Kidney (tissue), 14 donors: ENCODE results near the gene NSMF. TPM values are rescaled to one million over a fixed set of nuclear protein-coding genes. Genes with fewer than 3 reads are reported as not detected.

Experiments
- DNase-seq, 5 donors: peaks; one replicate each; pipeline ENCODE4 v3.0.0-alpha.2; 2013 to 2020
- FAIRE-seq: peaks from 2 replicates; lab custom pipeline; 2012; peaks lifted over from hg19 to GRCh38; lab: Jason Lieb, UNC
- H3K27ac ChIP-seq, 2 donors: one replicate each; pipeline ENCODE4 v1.7.0; 2013; ENCODE audit warnings: low read depth in 2 of 2, low read length in 2 of 2, inconsistent platforms in 1 of 2
- H3K27me3 ChIP-seq: one replicate; pipeline ENCODE4 v1.7.1; 2013; ENCODE audit warnings: low read length, inconsistent platforms; ENCODE audit not compliant: control insufficient read depth, insufficient read depth
- H3K36me3 ChIP-seq, 3 donors: one replicate each; pipeline versions ENCODE4 v1.7.0 to v1.7.1; 2013; ENCODE audit warnings: low read length in 3 of 3, control low read depth in 1 of 3, inconsistent platforms in 1 of 3; ENCODE audit not compliant: insufficient read depth in 3 of 3, control insufficient read depth in 2 of 3
- H3K4me1 ChIP-seq, 3 donors: one replicate each; pipeline versions ENCODE4 v1.7.0 to v1.7.1; 2013; ENCODE audit warnings: low read length in 3 of 3, inconsistent platforms in 1 of 3, low read depth in 1 of 3; ENCODE audit not compliant: control insufficient read depth in 2 of 3, insufficient read depth in 2 of 3
- H3K4me3 ChIP-seq, 3 donors: one replicate each; pipeline versions ENCODE4 v1.7.0 to v1.8.1; 2013; ENCODE audit warnings: low read length in 3 of 3, control low read depth in 1 of 3, inconsistent platforms in 1 of 3
- H3K9ac ChIP-seq, 3 donors: one replicate each; pipeline versions ENCODE4 v1.7.0 to v1.7.1; 2013; ENCODE audit warnings: low read length in 3 of 3, control low read depth in 1 of 3, inconsistent platforms in 1 of 3
- H3K9me3 ChIP-seq, 3 donors: one replicate each; pipeline versions ENCODE4 v1.7.0 to v1.7.1; 2013; ENCODE audit warnings: low read length in 3 of 3, control low read depth in 1 of 3, inconsistent platforms in 1 of 3; ENCODE audit not compliant: control insufficient read depth in 2 of 3, insufficient read depth in 1 of 3
- intact Hi-C: fragments of 100-400 bp; cut with DNase I; formaldehyde crosslinking; loops from one replicate; pipeline ENCODE4 v1.11.1; 2022
- polyA plus RNA-seq: library from polyadenylated mRNA; stranded (reverse); fragments of 350-450 nt; fragmentation: Illumina TruSeq; extraction: RNeasy Lipid Tissue Mini Kit (QIAGEN cat#74804); gene quantifications from one replicate; pipeline ENCODE4 v1.2.3, GENCODE V29; 2014; ENCODE audit warnings: low read depth, low replicate concordance; ENCODE audit not compliant: insufficient read depth
- total RNA-seq: library from RNA; stranded (reverse); fragmentation: NEBNext Ultra II Directional; extraction: Animal tissue kit (Norgen Biotek cat#: 25700); gene quantifications from one replicate; pipeline ENCODE4 v1.2.1, GENCODE V29; 2021
- TF ChIP-seq, protein P1 (sequence below): IDR thresholded peaks from 3 replicates; pipeline ENCODE4 v1.5.1; 2012; ENCODE audit warnings: mild to moderate bottlenecking, moderate library complexity, borderline replicate concordance; ENCODE audit not compliant: insufficient read depth; ENCODE audit errors: extremely low read depth
- donor health status: control.
- donor health status: control.
- donor health status: control.
- donor health status: control.
- donor health status: control.
- donor health status: DM: yes; HTN: yes; CAD: no.
- donor health status: Normal renal cell carcinoma (clear cell type).

The NSMF gene
- total and polyA plus RNA-seq, 2 donors from 2014 or later: 32.7 to 49.5 TPM

DNA sequence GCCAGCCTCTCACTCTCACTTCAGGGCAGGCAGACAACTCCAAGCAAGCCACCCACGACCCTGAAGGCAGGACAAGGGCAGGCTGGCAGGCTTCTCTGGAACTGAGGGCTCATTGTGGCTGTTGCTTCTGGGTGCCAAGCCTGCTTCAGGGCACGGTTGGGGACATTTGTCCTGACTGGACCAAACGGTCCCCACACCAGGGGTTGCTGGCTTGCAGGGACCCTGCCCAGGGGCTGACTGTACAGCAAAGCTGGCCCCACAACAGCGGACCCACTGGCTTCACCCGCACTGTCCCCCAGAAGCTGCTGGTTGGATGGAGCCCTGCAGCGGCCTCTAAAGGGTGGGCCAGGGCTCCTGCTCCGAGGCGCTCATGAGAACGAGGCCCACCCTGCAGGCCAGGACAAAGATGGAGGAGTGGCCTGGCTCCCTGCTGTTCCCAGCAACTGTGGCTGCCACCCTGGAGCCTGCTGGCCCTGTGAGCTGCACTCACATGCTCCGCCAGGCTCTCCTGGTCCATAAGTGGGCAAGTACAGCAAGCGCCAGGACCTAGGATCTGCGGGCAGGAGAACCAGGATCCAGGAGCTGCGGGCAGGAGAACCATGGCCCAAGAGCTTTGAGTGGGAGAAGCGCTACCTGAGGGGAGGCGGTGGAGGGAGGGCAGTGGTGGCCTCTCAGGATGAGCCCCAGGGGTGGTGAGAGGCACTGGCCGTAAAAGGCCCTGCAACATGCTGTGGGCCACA is 34.4 kb upstream of the NSMF start:
- no peaks in the 10 kb centered on the region for H3K27me3 ChIP-seq
- no peaks in the 10 kb centered on the region for H3K36me3 ChIP-seq
- TF ChIP-seq, protein P1, sequence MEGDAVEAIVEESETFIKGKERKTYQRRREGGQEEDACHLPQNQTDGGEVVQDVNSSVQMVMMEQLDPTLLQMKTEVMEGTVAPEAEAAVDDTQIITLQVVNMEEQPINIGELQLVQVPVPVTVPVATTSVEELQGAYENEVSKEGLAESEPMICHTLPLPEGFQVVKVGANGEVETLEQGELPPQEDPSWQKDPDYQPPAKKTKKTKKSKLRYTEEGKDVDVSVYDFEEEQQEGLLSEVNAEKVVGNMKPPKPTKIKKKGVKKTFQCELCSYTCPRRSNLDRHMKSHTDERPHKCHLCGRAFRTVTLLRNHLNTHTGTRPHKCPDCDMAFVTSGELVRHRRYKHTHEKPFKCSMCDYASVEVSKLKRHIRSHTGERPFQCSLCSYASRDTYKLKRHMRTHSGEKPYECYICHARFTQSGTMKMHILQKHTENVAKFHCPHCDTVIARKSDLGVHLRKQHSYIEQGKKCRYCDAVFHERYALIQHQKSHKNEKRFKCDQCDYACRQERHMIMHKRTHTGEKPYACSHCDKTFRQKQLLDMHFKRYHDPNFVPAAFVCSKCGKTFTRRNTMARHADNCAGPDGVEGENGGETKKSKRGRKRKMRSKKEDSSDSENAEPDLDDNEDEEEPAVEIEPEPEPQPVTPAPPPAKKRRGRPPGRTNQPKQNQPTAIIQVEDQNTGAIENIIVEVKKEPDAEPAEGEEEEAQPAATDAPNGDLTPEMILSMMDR: no peak
- no peak overlapping the region for H3K9ac ChIP-seq
- peak in 1 of 5 donors; percentile 73 for DNase-seq
- H3K9me3 ChIP-seq: no peaks in the 10 kb centered on the region
- FAIRE-seq: no peak
- no peak overlapping the region for H3K27ac ChIP-seq
- intact Hi-C loops: no loop called here
- H3K4me3 ChIP-seq: no peak overlapping the region
- H3K4me1 ChIP-seq: no peaks in the 10 kb centered on the region

DNA sequence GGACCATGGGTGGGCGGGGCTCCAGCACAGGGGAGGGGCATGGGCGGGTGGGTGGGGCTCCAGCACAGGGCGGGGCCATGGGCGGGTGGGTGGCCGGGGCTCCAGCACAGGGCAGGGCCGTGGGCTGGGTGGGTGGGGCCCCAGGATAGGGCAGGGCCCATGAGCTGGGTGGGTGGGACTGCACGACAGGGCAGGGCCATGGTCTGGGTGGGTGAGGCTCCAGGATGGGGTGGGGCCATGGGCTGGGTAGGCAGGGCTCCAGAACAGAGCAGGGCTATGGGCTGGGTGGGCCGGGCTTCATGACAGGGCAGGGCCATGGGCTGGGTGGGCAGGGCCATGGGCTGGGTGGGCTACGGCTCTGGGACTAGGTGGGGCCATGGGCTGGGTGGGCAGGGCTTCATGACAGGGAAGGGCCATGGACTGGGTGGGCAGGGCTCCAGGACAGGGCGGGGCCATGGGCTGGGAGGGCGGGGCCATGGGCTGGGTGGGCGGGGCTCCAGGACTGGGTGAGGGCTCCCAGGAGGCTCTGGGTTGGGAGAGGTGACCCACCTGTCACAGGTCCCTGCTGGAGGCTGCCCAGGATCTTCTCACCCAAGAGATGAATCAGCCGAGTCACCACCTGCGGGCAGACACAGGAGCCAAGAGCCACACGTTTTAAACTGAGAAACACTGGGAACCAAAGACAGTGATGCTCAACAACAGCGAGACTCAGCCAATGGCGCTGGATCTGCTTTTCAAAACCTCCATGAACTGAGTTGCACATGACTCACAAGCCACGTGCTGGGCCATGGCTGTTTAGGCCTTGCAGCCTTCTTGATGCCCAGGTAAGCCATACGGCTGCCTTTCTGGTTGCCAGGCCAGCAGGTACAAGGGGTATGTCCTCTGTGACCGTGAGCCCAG is 33.6 kb upstream of the NSMF start:
- no peak for FAIRE-seq
- DNase-seq: peak in 1 of 5 donors; percentile 78
- intact Hi-C loops: no loop called here

DNA sequence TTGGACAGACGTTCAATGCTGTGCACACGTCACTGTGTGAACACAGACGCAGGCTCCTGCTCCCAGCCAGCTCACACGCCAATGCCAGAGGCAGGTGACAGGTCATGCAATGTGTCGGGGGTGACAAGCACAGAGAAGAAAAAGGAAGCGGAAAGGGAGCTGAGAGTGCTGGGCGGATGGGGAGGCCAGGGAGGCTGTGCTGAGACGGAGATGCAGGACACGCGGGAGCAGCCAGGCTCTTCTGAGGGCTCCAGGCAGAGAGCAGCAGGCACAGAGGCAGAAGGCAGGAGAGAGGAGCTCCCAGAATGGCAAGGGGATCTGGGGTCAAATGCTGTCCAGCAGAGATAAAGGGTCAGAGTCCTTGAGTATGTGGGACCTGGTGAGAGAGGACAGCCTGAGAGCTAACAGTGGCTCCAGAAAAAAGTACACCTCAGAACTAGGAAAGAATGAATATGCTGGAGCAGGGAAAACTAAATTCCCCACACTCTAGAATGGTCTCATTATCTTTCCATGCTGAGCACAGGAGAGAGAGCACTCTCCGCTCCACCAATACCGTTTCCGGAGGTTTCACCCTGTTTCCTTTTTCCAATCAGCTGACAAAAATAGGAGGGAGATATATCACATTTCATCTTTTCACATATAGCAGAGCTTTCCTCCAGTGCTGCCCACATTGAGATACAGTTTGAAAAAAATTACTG is 32.8 kb upstream of the NSMF start:
- no peak overlapping the region for H3K27ac ChIP-seq
- H3K4me3 ChIP-seq: no peak overlapping the region
- H3K36me3 ChIP-seq: no peaks in the 10 kb centered on the region
- no peak overlapping the region for H3K9ac ChIP-seq
- FAIRE-seq: no peak
- no peaks in the 10 kb centered on the region for H3K4me1 ChIP-seq
- DNase-seq: peak in 1 of 5 donors; percentile 43
- TF ChIP-seq, protein P1: no peak
- H3K9me3 ChIP-seq: no peaks in the 10 kb centered on the region
- no peaks in the 10 kb centered on the region for H3K27me3 ChIP-seq
- intact Hi-C loops: no loop called here

More for the DNA sequence above, 33.6 kb upstream of the NSMF start:
- no peaks in the 10 kb centered on the region for H3K27me3 ChIP-seq
- H3K36me3 ChIP-seq: no peaks in the 10 kb centered on the region
- no peak overlapping the region for H3K4me3 ChIP-seq
- H3K9ac ChIP-seq: no peak overlapping the region
- no peak overlapping the region for H3K27ac ChIP-seq
- TF ChIP-seq, protein P1: no peak
- H3K4me1 ChIP-seq: no peaks in the 10 kb centered on the region
- H3K9me3 ChIP-seq: no peaks in the 10 kb centered on the region
